AG20443 (cell line): ENCODE data around the gene FER.
"Not testable (repeated sequence)": the region's sequence is repeated elsewhere in the genome, so short reads cannot be mapped to it uniquely, and the experiment has no call there.

ENCODE experiments used
- DNase-seq: peaks from one replicate; pipeline ENCODE4 v3.0.0; 2012; ENCODE audit warnings: low spot score, mixed read lengths

FER gene

GRCh38 chr5:109035436-109035835 is 287.7 kb downstream of the FER start:
- DNase-seq, result no peak

GRCh38 chr5:109038209-109038840 is 290.6 kb downstream of the FER start:
- DNase-seq, result no peak

- no peak for DNase-seq
Measured at GRCh38 chr5:109041317-109041716, 293.6 kb downstream of the FER start.

- DNase-seq, result no peak
Measured at GRCh38 chr5:109045710-109046109, 298.0 kb downstream of the FER start.

- DNase-seq, result no peak
Measured at GRCh38 chr5:109049565-109049964, 301.9 kb downstream of the FER start.

- DNase-seq, result not testable (repeated sequence)
Measured at GRCh38 chr5:109050321-109050720, 302.6 kb downstream of the FER start.

GRCh38 chr5:109052216-109052615 is 304.5 kb downstream of the FER start:
- not testable (repeated sequence) for DNase-seq

- peak; percentile 5 for DNase-seq
Measured at GRCh38 chr5:109053995-109054417, 306.3 kb downstream of the FER start.

- DNase-seq, result no peak
Measured at GRCh38 chr5:109060378-109061025, 312.8 kb downstream of the FER start.

- DNase-seq, result peak; percentile 15
Measured at GRCh38 chr5:109062664-109063063, 315.0 kb downstream of the FER start.

GRCh38 chr5:109063223-109063622 is 315.5 kb downstream of the FER start:
- peak; percentile 22 for DNase-seq

- DNase-seq, result no peak
Measured at GRCh38 chr5:109076741-109077140, 329.0 kb downstream of the FER start.

- DNase-seq, result no peak
Measured at GRCh38 chr5:109078448-109078847, 330.8 kb downstream of the FER start.

- DNase-seq, result no peak
Measured at GRCh38 chr5:109080481-109080880, 332.8 kb downstream of the FER start.

- no peak for DNase-seq
Measured at GRCh38 chr5:109080896-109081295, 333.2 kb downstream of the FER start.

- no peak for DNase-seq
Measured at GRCh38 chr5:109083937-109084336, 336.2 kb downstream of the FER start.

GRCh38 chr5:109089191-109089590 is 341.5 kb downstream of the FER start:
- no peak for DNase-seq

GRCh38 chr5:109099081-109099480 is 351.4 kb downstream of the FER start:
- no peak for DNase-seq

GRCh38 chr5:109100971-109101370 is 353.3 kb downstream of the FER start:
- DNase-seq, result no peak

- DNase-seq, result peak; percentile 7
Measured at GRCh38 chr5:109102096-109102690, 354.5 kb downstream of the FER start.

GRCh38 chr5:109105631-109106267 is 358.1 kb downstream of the FER start:
- DNase-seq, result peak; percentile 78

- no peak for DNase-seq
Measured at GRCh38 chr5:109111680-109112079, 364.0 kb downstream of the FER start.

GRCh38 chr5:109113608-109114007 is 365.9 kb downstream of the FER start:
- DNase-seq, result no peak
